GM19467 (cell line): ENCODE measurements around the gene FAM187B.
"Not testable (repeated sequence)": the region's sequence is repeated elsewhere in the genome, so short reads cannot be mapped to it uniquely, and the experiment has no call there.

Source experiments
- ATAC-seq: cut with Tn5 transposase; IDR thresholded peaks from one replicate; pipeline ENCODE4 v1.9.1; 2021; ENCODE audit warnings: mild to moderate bottlenecking, moderate library complexity; ENCODE audit not compliant: unreplicated experiment

Gene FAM187B

GRCh38 chr19:35262101-35262761 lies 33.7 kb upstream of the FAM187B start:
- no peak for ATAC-seq

GRCh38 chr19:35261356-35262100 lies 33.0 kb upstream of the FAM187B start:
- ATAC-seq = no peak

DNA sequence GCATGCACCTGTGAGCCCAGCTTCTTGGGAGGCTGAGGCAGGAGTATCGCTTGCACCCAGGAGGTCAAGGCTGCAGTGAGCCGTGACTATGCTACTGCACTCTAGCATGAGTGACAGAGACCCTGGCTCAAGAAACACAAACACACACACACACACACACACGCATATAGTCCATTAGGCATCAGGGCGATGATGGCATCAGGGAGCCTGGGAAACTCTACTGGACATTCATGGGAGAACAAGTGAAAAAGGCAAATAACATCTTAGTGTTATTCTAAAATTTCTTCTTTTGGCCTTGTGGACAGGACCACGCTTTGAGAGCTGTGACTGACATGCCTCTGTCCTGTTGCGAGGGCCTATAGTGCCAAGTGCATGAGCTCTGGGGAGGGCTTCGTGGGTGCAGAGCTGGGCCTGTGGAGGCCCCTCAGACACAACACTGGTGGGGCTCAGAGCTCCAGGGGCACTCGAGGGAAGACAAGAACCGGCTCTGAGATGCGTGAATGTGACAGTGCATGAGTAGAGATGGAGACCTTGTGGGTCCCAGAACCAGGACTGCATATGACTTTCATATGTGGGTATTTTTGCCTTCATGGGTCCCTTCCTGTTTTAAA lies 32.3 kb upstream of the FAM187B start:
- ATAC-seq = no peak

DNA sequence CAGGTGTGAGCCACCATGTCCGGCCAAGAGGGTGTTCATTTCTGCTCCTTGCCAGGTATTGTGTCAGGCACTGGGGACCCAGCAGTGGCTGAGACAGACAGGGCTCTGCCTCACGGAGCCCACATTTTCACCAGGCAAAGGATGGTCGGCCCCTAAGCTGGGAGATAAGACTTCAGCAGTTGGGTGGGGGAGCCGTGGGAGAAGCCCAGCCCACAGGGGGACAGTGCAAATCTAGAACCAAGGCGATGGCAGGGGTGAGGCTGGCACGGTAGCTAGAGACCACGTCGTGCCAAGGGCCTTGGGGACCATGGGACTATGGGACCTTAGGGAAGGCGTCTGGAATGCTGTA lies 28.5 kb upstream of the FAM187B start:
- ATAC-seq = no peak

DNA sequence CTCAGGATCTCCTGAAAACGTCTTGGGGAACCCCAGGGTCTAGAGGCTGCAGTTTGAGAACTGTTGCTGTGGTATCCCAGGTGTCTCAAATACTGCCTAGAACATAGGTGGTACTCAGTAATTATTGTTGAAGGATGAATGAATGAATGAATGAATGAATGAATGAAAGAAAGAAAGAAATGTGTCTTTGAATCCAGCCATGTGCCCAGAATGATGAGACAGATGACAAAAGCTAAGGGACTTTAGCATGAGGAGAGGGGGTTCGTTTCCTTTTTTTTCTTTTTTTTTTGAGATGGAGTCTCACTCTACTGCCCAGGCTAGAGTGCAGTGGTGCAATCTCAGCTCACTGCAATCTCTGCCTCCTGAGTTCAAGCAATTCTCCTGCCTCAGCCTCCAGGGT lies 28.0 kb upstream of the FAM187B start:
- ATAC-seq = no peak

DNA sequence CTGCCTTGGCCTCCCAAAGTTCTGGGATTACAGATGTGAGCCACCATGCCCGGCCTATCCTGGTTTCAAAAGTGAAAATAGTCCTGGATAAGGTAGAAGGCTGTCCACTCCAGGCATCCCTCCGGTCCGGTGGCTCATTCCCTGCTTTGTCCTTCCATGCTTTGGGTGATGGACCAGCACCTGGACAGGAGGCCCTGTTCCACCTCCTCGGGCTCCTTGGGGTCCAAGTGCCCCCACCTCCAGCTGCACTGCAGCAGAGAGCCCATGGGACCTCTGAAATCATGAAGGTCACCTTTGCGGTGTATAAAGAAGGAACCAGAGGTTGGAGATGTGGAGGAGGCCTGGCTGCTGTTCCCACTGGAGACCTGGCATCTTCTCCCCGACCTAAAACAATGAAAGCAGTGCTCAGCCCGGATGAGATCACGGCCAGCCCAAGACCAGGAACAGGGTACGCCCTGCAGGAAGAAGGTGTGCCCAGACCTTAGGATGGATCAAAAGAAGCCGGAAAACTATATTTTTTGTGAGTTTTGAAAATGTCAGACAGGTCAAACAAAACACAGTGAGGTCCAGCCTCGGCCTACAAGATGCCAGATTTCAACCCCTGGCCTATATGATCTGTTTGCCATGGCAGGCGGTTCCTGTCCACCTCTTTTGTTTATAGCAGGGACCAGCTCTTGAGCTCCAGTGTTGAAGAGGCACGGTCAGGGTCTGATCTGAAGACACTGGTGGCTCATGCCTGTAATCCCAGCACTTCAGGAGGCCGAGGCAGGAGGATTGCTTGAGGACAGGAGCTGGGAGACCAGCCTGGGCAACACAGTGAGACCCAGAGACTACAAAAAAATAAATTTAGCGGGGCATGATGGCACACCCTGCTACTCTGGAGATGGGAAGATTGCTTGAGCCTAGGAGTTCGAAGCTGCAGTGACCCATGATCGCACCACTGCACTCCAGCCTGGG lies 26.1 kb upstream of the FAM187B start:
- no peak for ATAC-seq

GRCh38 chr19:35253316-35254286 lies 25.1 kb upstream of the FAM187B start:
- ATAC-seq = no peak

GRCh38 chr19:35251456-35251855 lies 22.9 kb upstream of the FAM187B start:
- no peak for ATAC-seq

- no peak for ATAC-seq
Measured at GRCh38 chr19:35249848-35250711, 21.5 kb upstream of the FAM187B start.

DNA sequence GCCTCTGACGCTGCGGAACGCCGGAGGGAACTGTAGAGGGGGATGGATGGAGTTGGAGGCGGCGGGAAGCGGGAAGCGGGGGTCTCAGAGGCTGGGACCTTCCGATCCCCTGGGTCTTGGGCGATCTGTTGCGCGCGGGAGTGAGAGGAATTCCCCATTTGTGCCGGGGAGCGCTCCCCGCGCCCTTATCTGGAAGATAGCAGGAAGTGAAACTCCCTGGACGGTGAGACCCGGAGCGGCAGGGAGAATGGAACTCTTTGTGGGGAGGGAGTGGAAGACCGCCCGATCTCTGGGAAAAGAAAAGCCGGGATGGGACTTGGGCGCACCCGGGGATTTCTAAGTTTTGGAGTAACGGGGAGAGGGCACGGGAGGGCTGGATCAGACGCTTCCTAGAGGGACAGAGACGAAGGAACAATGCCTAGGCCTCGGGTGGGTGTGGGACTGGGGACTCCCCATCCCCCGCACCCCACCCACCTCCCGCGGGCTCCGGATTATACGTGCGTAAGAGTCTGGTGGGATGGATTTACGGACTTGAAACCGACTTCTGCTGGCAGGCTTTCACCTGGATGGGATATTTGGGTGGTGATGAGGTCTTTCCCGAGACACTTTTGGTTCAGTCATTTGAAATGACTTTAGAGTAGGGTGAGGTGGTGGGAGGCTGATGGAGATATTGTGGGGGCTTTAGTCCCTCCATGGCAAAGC lies 20.8 kb upstream of the FAM187B start:
- ATAC-seq = no peak

DNA sequence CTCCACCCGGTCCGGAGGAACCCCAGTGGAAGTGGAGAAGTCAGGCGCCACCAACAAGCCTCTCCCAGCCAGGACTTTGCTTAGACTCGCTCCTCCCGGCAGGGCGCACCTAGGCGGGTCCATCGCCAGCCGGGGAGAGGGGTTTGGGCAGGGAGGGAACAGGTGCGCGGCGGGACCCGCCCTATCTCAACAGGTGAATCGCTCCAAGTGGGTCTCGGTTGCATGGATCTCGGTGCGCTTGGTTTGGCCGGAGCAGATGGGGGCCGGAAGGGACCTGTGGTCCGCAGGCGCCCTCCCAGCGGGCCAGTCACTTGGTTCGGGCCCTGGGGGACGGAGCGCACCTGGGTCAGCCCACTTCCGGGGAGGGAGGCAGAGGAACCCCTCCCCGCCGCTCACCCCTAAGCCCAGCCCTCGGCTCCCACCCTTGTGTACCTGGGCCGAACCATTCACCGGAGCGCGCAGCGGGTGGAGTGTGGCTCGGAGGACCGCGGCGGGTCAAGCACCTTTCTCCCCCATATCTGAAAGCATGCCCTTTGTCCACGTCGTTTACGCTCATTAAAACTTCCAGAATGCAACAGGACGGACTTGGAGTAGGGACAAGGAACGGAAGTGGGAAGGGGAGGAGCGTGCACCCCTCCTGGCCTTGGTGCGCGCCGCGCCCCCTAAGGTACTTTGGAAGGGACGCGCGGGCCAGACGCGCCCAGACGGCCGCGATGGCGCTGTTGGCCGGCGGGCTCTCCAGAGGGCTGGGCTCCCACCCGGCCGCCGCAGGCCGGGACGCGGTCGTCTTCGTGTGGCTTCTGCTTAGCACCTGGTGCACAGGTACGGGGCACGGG lies 20.0 kb upstream of the FAM187B start, which contains the start of gene LSR:
Gene LSR (plus strand): TSS at position 693 of the 836 bp plus-strand sequence. CDS start 21 bp downstream, at position 714.
- ATAC-seq = peak; percentile 76

DNA sequence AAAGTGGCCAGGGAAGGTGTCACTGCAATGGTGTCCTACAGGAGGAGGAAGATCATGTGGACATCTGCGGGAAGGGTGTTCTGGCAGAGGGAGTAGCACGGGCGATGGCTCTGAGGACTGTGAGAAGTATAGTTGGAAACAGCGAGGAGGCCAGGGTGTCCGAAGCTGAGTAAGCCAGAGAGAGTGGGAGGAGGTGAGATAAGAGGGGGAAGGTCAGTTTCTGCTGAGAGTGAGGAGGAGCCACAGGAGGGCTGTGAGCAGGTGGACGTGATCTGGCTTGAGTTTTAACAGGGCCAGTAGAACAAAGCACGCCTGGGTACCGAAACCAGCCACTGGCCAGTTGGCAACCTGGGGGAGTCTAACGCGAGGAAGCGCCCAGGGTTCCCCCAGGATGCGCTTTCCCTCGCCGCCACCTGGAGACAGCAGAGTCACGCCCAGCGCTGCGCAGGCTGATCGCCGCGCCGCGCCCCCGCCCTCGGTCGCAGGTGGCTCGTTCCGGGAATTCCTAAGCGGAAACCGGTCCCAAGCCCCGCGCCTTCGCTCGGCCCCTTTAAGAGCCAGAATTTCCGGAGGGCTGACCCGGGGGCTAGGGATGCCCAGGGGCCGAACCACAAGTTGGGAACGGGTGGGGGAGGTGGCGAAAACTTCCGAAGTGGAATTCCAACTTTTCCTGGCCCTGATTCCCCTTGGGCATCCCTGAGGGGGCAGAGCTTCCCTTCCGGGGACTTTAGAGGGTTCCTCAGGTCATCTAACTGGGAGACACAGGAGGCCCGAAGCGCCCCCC lies 19.2 kb upstream of the FAM187B start:
- peak; percentile 39 for ATAC-seq

DNA sequence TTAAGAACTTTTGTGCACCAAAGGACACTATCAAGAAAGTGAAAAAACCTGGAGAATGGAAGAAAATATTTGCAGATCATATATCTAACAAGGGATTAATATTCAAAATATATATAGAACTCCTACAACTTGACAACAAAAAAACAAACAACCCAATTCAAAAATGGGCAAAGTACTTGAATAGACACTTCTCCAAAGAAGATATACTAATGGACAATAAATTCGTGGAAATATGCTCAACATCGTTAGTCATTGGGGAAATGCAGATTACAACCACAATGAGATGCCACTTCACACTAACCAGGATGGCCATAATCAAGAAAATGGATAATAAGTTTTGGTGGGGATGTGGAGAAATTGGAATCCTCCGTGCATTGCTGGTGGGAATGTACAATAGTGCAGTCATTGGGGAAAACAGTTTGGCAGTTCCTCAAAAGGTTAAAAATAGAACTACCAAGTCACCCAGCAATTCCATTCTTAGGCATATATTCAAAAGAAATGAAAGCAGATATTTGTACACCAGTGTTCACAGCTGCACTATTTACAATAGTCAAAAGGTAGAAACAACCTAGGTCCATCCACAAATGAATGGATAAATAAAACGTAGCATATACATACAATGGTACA lies 18.0 kb upstream of the FAM187B start:
- ATAC-seq = no peak

DNA sequence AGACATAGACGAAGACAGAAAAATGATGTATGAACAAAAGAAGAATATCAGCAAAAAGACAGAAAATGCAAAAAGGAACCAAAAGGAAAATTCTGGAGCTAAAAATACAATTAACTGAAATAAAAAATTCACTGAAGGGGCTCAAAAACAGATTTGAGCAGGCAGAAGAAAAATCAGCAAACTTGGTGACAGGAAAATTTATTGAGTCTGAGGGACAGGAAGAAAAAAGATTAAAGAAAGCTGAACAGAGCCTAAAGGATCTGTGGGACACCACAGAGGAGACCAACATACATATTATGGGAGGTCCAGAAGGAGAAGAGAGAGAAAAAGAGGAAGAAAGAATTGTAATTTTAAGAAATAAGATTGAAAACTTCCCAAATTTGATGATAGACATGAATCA lies 12.9 kb upstream of the FAM187B start:
- no peak for ATAC-seq

DNA sequence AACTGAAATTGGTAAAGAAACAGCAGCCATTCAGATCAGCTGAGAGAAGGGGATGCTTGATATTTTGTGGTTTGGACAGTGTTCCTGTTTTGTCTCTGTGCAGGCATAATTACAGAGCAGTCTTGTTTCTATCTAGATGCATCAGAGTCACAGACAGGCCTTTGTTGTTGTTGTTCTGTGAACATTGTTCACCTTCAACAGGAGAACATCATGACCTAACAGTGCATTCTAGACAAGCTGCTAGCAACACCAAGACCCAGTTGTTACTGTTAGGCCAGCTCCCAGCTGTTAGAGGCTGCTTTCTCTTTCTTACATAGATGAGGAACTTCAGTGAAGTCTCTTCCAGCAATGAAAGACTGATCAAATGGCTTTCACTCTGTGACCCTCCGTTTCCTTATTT lies 11.8 kb upstream of the FAM187B start:
- ATAC-seq = no peak

- ATAC-seq = not testable (repeated sequence)
Measured at GRCh38 chr19:35239597-35239996, 11.1 kb upstream of the FAM187B start.
